Keratinocyte (primary cell): ENCODE measurements around the gene TMED10.

Experiments
- CTCF ChIP-seq, 3 experiments: IDR thresholded peaks in 1 of 3; conservative IDR thresholded peaks in 1 of 3; optimal IDR thresholded peaks in 1 of 3; 2 replicates in 2 of 3; 3 replicates in 1 of 3; pipeline versions ENCODE3 to v1.5.1; 2011; ENCODE audit warnings: low read length in 3 of 3, mild to moderate bottlenecking in 3 of 3, moderate library complexity in 2 of 3, control low read depth in 1 of 3, inconsistent platforms in 1 of 3; ENCODE audit not compliant: insufficient read depth in 2 of 3; ENCODE audit errors: extremely low read depth in 1 of 3
- EZH2 ChIP-seq: IDR thresholded peaks from one replicate; pipeline ENCODE4 v1.6.1; 2012; ENCODE audit warnings: inconsistent platforms, mild to moderate bottlenecking, low read length, moderate library complexity

GRCh38 chr14:75150150-75150549 lies 26.3 kb downstream of the TMED10 start:
- TF ChIP-seq CTCF (optimal IDR thresholded peaks at IDR 0.05 in 1 of 3, IDR thresholded peaks at IDR 0.05 in 1 of 3, conservative IDR thresholded peaks at IDR 0.05 in 1 of 3; ENCODE audit: extremely low read depth in 1 of 3, insufficient read depth in 2 of 3, low read length in 3 of 3) (no peak), EZH2 (no peak)
